ENCODE results near the gene FAM89A. TPM values are rescaled to one million over a fixed set of nuclear protein-coding genes. Genes with fewer than 3 reads are reported as not detected.

Gene FAM89A
- total and polyA plus RNA-seq, 2 experiments from 2014 or later: 13.0 to 24.7 TPM

DNA sequence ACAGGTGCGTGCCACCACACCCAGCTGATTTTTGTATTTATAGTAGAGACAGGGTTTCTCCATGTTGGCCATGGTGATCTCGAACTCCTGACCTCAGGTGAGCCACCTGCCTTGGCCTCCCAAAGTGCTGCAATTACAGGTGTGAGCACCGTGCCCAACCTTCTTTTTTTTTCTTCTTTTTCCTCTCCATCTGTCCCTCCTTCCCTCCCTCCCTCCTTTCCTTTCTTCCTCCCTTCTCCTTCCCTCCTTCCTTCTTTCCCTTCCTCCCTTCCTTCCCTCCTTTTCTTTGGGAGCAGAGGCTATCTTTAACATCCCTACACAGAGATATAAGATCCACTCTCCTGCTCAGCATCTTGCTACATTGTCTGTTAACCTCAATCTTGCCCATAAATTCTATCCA is 24.4 kb upstream of the FAM89A start:
- H3K36me3 ChIP-seq: no peaks in the 10 kb centered on the region
- H3K4me3 ChIP-seq: no peak overlapping the region
- DNase-seq (ENCODE audit: low read depth in 1 of 2, low spot score in 1 of 2): no peak
- no peaks in the 10 kb centered on the region for H3K4me1 ChIP-seq (ENCODE audit: low read depth)
- H3K9me3 ChIP-seq (ENCODE audit: low read depth): no peaks in the 10 kb centered on the region
- H3K27ac ChIP-seq: no peak overlapping the region
- TF ChIP-seq, protein P1, sequence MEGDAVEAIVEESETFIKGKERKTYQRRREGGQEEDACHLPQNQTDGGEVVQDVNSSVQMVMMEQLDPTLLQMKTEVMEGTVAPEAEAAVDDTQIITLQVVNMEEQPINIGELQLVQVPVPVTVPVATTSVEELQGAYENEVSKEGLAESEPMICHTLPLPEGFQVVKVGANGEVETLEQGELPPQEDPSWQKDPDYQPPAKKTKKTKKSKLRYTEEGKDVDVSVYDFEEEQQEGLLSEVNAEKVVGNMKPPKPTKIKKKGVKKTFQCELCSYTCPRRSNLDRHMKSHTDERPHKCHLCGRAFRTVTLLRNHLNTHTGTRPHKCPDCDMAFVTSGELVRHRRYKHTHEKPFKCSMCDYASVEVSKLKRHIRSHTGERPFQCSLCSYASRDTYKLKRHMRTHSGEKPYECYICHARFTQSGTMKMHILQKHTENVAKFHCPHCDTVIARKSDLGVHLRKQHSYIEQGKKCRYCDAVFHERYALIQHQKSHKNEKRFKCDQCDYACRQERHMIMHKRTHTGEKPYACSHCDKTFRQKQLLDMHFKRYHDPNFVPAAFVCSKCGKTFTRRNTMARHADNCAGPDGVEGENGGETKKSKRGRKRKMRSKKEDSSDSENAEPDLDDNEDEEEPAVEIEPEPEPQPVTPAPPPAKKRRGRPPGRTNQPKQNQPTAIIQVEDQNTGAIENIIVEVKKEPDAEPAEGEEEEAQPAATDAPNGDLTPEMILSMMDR (IDR thresholded peaks at IDR 0.05; ENCODE audit: low read depth, low read length): no peak
- H3K27me3 ChIP-seq: no peaks in the 10 kb centered on the region

DNA sequence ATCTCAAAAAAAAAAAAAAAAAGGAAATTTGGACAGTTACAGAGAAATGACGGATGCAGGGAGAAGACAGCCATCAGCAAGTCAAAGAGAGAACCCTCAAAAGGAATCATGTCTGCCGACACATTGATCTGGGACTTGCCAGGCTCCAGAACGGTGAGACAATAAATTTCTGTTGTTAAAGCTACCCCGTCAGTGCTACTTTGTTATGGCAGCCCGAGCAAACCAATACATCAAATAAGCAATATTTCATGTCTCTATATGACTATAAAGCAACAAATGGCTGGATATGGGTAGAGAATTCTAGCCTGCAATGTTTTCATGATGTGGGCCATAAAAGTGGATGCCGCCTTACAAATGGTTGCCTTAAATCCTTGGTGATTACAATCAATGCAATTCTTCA is 23.3 kb upstream of the FAM89A start:
- H3K27me3 ChIP-seq: no peaks in the 10 kb centered on the region
- H3K27ac ChIP-seq: no peak overlapping the region
- TF ChIP-seq, protein P1 (IDR thresholded peaks at IDR 0.05; ENCODE audit: low read depth, low read length): no peak
- no peaks in the 10 kb centered on the region for H3K9me3 ChIP-seq (ENCODE audit: low read depth)
- no peak for DNase-seq (ENCODE audit: low read depth in 1 of 2, low spot score in 1 of 2)
- no peak overlapping the region for H3K4me3 ChIP-seq
- H3K36me3 ChIP-seq: no peaks in the 10 kb centered on the region
- H3K4me1 ChIP-seq (ENCODE audit: low read depth): no peaks in the 10 kb centered on the region

DNA sequence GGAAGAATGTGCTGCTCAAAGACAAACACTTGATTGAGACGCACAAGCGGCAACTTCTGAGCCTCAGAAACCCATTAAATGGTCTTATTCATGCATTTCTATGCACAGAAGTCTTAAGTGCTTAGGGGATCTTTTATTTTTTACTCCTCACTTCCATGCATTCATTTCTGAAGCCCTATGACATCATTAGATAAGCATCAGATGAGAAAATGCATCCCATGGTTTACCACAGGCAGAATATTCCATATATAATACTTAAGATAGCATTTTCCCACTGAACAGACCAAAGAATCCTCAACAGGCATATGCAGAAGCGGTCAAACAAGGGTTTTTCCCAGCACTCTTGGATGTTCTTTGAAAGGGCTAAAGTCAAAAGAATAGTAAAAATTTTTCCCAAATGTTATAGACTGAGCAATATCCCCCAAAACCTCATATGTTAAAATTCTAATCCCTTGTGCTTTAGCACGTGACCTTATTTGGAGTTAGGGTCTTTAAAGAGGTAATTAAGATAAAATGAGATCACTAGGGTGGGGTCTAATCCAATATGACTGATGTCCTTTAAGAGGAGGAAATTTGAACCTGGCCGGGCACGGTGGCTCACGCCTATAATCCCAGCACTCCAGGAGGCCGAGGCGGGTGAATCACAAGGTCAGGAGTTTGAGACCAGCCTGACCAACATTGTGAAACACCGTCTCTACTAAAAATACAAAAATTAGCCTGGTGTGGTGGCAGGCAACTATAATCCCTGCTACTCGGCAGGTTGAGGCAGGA is 22.6 kb upstream of the FAM89A start:
- H3K4me3 ChIP-seq: no peak overlapping the region
- no peak overlapping the region for H3K27ac ChIP-seq
- no peaks in the 10 kb centered on the region for H3K36me3 ChIP-seq
- TF ChIP-seq, protein P1 (IDR thresholded peaks at IDR 0.05; ENCODE audit: low read depth, low read length): no peak
- H3K9me3 ChIP-seq (ENCODE audit: low read depth): no peaks in the 10 kb centered on the region
- no peak for DNase-seq (ENCODE audit: low read depth in 1 of 2, low spot score in 1 of 2)
- H3K27me3 ChIP-seq: no peaks in the 10 kb centered on the region
- no peaks in the 10 kb centered on the region for H3K4me1 ChIP-seq (ENCODE audit: low read depth)

DNA sequence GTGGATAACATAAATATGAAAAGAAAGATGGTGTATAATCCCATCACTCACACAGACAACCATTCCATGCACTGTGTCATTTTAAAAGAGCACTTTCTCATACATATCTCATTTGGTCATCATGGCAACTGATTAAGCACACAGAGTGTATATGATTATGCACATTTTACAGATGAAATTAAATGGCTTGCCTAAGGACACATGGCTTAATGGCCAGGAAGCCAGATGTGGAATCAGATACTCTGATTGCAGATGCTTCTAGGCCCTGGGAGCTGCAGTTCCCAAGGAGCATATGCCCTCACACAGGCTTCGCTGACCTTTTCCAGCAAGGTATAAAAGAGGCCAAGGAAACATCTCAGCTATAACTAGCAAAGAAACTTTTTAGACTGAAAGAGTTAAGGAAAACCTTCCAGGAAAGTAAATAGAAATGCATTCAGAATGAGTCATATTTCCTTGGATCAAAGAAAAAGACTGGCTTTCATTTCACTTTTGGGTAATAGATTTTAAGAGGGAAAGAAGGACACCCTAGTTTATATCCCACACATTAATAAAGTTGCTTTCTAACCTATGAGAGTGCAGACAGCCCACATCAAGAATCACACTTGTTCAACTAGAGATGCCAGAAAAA is 19.6 kb upstream of the FAM89A start:
- Histone ChIP-seq H3K27me3 (no peaks in the 10 kb centered on the region), H3K4me1 (ENCODE audit: low read depth) (no peaks in the 10 kb centered on the region), H3K27ac (no peak overlapping the region), H3K9me3 (ENCODE audit: low read depth) (no peaks in the 10 kb centered on the region), H3K4me3 (no peak overlapping the region), H3K36me3 (no peaks in the 10 kb centered on the region)
- TF ChIP-seq, protein P1 (IDR thresholded peaks at IDR 0.05; ENCODE audit: low read depth, low read length): no peak
- peak in 1 of 2 donors; percentile 25 for DNase-seq (ENCODE audit: low read depth in 1 of 2, low spot score in 1 of 2)

DNA sequence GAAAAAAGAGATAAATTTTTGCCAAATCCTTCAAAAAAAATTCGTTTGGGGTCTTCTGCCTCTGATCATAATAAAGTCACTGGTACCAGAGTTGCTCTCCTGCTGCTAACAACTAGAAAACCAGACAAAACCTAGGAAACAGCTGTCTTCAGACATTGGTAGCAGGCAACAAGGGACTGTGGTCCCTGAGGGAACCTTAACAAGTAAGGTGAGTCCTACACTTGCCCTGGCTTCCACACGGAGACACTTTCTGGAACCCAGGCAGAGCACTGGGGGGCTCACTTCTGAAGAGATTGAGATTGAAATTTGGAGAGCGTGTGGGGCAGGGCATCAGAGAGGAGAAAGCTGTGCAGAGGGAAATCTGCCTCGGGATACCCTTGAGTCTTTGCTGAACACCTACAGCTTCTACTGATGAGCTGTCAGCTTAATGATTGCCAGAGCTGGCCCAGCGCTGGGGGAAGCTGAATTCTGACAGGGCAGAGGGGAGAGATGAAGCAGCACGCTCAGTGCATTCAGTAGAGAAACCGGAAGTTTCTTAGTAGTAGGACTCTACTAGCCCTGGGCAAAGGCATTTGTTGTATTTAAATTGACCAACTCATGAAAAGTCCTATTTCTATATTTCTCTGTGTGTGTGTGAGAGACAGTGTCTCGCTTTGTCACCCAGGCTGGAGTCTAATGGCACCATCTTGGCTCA is 18.5 kb upstream of the FAM89A start:
- Histone ChIP-seq H3K36me3 (no peaks in the 10 kb centered on the region), H3K4me1 (ENCODE audit: low read depth) (no peaks in the 10 kb centered on the region), H3K27me3 (no peaks in the 10 kb centered on the region), H3K4me3 (no peak overlapping the region), H3K9me3 (ENCODE audit: low read depth) (no peaks in the 10 kb centered on the region), H3K27ac (no peak overlapping the region)
- TF ChIP-seq, protein P1 (IDR thresholded peaks at IDR 0.05; ENCODE audit: low read depth, low read length): no peak
- DNase-seq (ENCODE audit: low read depth in 1 of 2, low spot score in 1 of 2): peak in 1 of 2 donors; percentile 59

Data from cardiac muscle cell (in vitro differentiated cells and primary cell).